Measurements from ENCODE around the gene SEPTIN1.

Gene SEPTIN1

GRCh38 chr16:30406795-30407101, 24.4 kb upstream of the SEPTIN1 start (continued):
- TF ChIP-seq ZNF843 (tag by site-specific recombination; IDR thresholded peaks at IDR 0.05) (no peak), ZNF561 (tag by site-specific recombination; IDR thresholded peaks at IDR 0.05; ENCODE audit: borderline replicate concordance) (no peak), ZBTB10 (tag by site-specific recombination; IDR thresholded peaks at IDR 0.05) (no peak)

DNA sequence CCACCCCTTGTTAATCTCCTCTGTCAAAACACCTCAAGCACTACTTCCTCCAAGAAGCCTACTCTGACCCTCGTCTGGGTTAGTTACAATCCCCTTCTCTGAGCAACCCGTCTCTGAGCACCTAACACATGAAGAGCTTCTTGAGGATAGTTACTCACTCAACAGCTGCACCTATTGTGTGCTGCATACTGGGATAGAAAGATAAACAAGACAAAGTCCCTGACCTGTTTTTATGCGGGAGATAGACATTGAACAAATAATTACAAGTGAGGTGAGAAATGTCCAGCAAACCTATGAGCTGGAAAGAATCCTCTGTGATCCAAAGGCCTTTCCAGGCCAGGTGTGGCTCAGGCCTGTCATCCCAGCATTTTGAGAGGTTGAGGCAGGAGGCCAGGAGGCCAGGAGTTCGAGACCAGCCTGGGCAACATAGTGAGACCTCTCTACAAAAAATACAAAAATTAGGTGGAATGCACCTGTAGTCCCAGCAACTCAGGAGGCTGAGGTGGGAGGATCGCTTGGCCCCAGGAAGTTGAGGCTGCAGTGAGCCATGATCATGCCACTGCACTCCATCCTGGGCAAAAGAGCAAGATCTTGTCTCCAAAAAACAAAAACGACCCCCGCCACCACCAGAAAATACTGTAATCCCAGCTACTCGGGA, 19.5 kb upstream of the SEPTIN1 start:
- peaks cover 0 to 24% of the 10 kb centered on the region in 2 experiments; a peak in 2 of 3 replicates for H3K36me3 ChIP-seq (ENCODE audit: control insufficient read depth in 2 of 2, insufficient read depth in 1 of 2, low read length in 2 of 2)
- no peaks in the 10 kb centered on the region for H3K9me3 ChIP-seq (ENCODE audit: control insufficient read depth, insufficient read depth, low read depth, low read length)
- no peak overlapping the region for H3K27ac ChIP-seq (ENCODE audit: extremely low read depth, low read depth, low read length)
- no peak overlapping the region for H3K4me3 ChIP-seq (ENCODE audit: low read depth, low read length)
- POLR2A ChIA-PET: interaction anchor here (0.5 to 3.8 kb wide), 3 partner anchors 21 to 80 kb away, joined by 5 to 17 read pairs (median 5); partner anchors contain the start of gene TBC1D10B
- no peak for TF ChIP-seq ZNF394 (tag by site-specific recombination; IDR thresholded peaks at IDR 0.05; ENCODE audit: borderline replicate concordance)
- no peak for TF ChIP-seq ZNF670 (tag by site-specific recombination; IDR thresholded peaks at IDR 0.05; ENCODE audit: low read depth)
- TF ChIP-seq ZNF660 (tag by site-specific recombination; IDR thresholded peaks at IDR 0.05): no peak
- TF ChIP-seq KLF10 (tag by site-specific recombination; IDR thresholded peaks at IDR 0.05): no peak
- TF ChIP-seq ZNF843 (tag by site-specific recombination; IDR thresholded peaks at IDR 0.05): no peak
- TF ChIP-seq ZNF664 (tag by site-specific recombination; IDR thresholded peaks at IDR 0.05): no peak
- no peak for TF ChIP-seq ZNF48 (tag by site-specific recombination; IDR thresholded peaks at IDR 0.05)
- TF ChIP-seq ZNF830 (tag by site-specific recombination; IDR thresholded peaks at IDR 0.05; ENCODE audit: low read depth): no peak
- TF ChIP-seq YY1 (tag by site-specific recombination; IDR thresholded peaks at IDR 0.05): no peak
- TF ChIP-seq, protein P1, sequence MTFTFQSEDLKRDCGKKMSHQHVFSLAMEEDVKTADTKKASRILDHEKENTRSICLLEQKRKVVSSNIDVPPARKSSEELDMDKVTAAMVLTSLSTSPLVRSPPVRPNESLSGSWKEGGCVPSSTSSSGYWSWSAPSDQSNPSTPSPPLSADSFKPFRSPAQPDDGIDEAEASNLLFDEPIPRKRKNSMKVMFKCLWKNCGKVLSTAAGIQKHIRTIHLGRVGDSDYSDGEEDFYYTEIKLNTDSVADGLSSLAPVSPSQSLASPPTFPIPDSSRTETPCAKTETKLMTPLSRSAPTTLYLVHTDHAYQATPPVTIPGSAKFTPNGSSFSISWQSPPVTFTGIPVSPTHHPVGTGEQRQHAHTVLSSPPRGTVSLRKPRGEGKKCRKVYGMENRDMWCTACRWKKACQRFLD (tag by site-specific recombination; IDR thresholded peaks at IDR 0.05): no peak
- TF ChIP-seq ZNF354C (tag by site-specific recombination; IDR thresholded peaks at IDR 0.05; ENCODE audit: borderline replicate concordance, low read depth): no peak
- no peak for TF ChIP-seq ZNF280C (tag by site-specific recombination; IDR thresholded peaks at IDR 0.05)
- TF ChIP-seq ZNF37A (tag by site-specific recombination; IDR thresholded peaks at IDR 0.05): no peak
- no peak for TF ChIP-seq ZNF148 (tag by site-specific recombination; IDR thresholded peaks at IDR 0.05; ENCODE audit: borderline replicate concordance)
- H3K4me1 ChIP-seq (ENCODE audit: control insufficient read depth, insufficient read depth, low read length): peaks cover 11% of the 10 kb centered on the region
- CTCF ChIA-PET: interaction anchor here (0.8 to 1.2 kb wide), 3 partner anchors 28 to 214 kb away, joined by 3 read pairs; partner anchors contain the start of gene DCTPP1

Measured in HEK293 (cell line).